Measurements from ENCODE around the gene YPEL5. TPM values are rescaled to one million over a fixed set of nuclear protein-coding genes. Genes with fewer than 3 reads are reported as not detected.

Gene YPEL5
- total RNA-seq, 6 donors from 2014 or later, result 51.9 to 107 (median 85.8) TPM

GRCh38 chr2:30203156-30203555 is 56.3 kb downstream of the YPEL5 start:
- TF ChIP-seq POLR2A (IDR thresholded peaks at IDR 0.05), result no peak
- no peak for TF ChIP-seq POLR2AphosphoS5 (IDR thresholded peaks at IDR 0.05)
- DNase-seq (no peak), ATAC-seq (ENCODE audit: low FRiP score in 2 of 2) (no peak)
- Histone ChIP-seq H3K36me3 (no peaks in the 10 kb centered on the region), H3K27ac (peak overlapping the region in 3 of 4 donors; percentile 1 to 51 (median 28)), H3K27me3 (no peaks in the 10 kb centered on the region), H3K9me3 (no peaks in the 10 kb centered on the region), H3K4me3 (no peak overlapping the region), H3K4me1 (peaks cover 2 to 37% (median 17%) of the 10 kb centered on the region in 4 donors)
- 57 to 70% methylated on average over 7 of the region's 7 CpGs for WGBS, 2 donors

- H3K27me3 ChIP-seq, result no peaks in the 10 kb centered on the region
- ATAC-seq (ENCODE audit: low FRiP score in 2 of 2) (no peak), DNase-seq (peak in 1 of 2 donors; percentile 75)
- WGBS, 2 donors, result 70 to 79% methylated on average over 4 of the region's 4 CpGs
- H3K36me3 ChIP-seq, result no peaks in the 10 kb centered on the region
- H3K4me1 ChIP-seq, result peaks cover 7 to 42% (median 21%) of the 10 kb centered on the region in 4 donors
- H3K4me3 ChIP-seq, result no peak overlapping the region
- TF ChIP-seq, protein P1, sequence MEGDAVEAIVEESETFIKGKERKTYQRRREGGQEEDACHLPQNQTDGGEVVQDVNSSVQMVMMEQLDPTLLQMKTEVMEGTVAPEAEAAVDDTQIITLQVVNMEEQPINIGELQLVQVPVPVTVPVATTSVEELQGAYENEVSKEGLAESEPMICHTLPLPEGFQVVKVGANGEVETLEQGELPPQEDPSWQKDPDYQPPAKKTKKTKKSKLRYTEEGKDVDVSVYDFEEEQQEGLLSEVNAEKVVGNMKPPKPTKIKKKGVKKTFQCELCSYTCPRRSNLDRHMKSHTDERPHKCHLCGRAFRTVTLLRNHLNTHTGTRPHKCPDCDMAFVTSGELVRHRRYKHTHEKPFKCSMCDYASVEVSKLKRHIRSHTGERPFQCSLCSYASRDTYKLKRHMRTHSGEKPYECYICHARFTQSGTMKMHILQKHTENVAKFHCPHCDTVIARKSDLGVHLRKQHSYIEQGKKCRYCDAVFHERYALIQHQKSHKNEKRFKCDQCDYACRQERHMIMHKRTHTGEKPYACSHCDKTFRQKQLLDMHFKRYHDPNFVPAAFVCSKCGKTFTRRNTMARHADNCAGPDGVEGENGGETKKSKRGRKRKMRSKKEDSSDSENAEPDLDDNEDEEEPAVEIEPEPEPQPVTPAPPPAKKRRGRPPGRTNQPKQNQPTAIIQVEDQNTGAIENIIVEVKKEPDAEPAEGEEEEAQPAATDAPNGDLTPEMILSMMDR (IDR thresholded peaks at IDR 0.05), result no peak
- TF ChIP-seq POLR2AphosphoS5 (IDR thresholded peaks at IDR 0.05) (no peak), POLR2A (IDR thresholded peaks at IDR 0.05) (no peak), EP300 (IDR thresholded peaks at IDR 0.05) (no peak)
- H3K27ac ChIP-seq, result no peak overlapping the region
- H3K9me3 ChIP-seq, result no peaks in the 10 kb centered on the region
Measured at GRCh38 chr2:30204281-30204680, 57.5 kb downstream of the YPEL5 start.

DNA sequence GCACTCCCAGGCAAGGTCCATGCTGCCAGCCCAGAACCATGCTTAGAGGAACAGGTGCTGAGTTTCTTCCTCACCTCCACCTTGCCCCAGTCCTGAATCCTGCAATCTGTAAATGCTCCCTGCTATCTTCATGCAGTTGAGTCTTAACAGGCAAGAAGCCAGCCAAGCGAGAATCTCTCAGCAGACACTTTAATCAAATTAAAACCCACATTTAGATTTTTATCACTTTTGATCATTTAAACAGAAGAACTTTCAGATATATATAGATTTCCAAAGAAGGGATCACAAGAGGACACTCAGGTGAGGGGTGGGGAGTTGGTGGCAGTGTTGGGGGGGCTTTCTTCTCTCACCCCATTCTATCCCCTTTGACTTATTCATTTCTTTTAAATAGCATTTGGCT is 58.6 kb downstream of the YPEL5 start:
- TF ChIP-seq, protein P1 (IDR thresholded peaks at IDR 0.05), result no peak
- no peak for TF ChIP-seq POLR2A (IDR thresholded peaks at IDR 0.05)
- no peak for TF ChIP-seq POLR2AphosphoS5 (IDR thresholded peaks at IDR 0.05)
- TF ChIP-seq EP300 (IDR thresholded peaks at IDR 0.05), result no peak
- Histone ChIP-seq H3K27me3 (no peaks in the 10 kb centered on the region), H3K36me3 (no peaks in the 10 kb centered on the region), H3K4me3 (no peak overlapping the region), H3K9me3 (no peaks in the 10 kb centered on the region), H3K4me1 (peaks cover 7 to 42% (median 21%) of the 10 kb centered on the region in 4 donors), H3K27ac (no peak overlapping the region)
- 81 to 88% methylated on average over 1 of the region's 1 CpG for WGBS, 2 donors
- DNase-seq, result no peak
- no peak for ATAC-seq (ENCODE audit: low FRiP score in 2 of 2)

DNA sequence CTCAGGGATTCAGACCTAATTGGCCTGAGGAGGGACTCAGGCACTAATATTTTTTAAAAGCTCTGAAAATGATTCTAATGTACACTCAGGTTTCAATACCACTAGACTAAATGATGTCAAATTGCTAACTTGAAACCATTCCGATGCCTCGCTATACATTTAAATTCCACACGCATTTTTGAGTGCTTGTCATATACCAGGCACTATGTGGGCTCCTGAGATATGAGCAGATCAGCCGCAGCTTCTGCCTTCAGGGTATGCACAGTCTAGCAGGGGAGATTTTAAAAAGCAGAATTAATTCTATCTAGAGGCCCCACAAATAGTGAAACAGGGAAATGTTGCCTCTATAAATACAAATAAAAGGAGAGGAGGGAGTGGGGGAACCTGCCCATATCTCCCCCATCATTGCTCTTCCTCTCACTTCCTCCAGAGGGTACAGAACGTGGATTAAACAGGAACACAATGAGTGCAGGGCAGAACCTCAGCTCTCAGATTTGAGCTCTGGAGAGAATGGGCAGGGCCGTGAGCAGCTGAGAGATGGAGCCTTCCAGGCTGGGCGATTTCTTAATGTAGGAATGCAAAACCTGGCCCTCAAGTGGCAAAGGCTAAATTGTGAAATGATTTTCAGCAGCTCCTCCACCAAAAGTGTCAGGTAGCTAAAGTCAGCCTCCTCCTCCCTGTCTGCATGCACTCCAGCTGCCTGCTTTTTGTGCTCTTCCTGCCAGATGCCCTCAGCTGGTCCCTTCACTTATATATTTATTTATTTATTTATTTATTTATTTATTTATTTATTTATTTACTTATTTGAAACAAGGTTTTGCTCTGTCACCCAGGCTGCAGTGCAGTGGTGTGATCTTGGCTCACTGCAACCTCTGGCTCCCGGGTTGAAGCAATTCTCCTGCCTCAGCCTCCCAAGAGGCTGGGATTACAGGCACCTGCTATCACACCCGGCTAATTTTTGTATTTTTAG is 59.9 kb downstream of the YPEL5 start:
- peaks cover 7 to 41% (median 21%) of the 10 kb centered on the region in 4 donors for H3K4me1 ChIP-seq
- ATAC-seq (ENCODE audit: low FRiP score in 2 of 2) (peak in 1 of 2 donors; percentile 6), DNase-seq (peak in 1 of 2 donors; percentile 54)
- no peaks in the 10 kb centered on the region for H3K9me3 ChIP-seq
- H3K4me3 ChIP-seq, result no peak overlapping the region
- no peak for TF ChIP-seq EP300 (IDR thresholded peaks at IDR 0.05)
- TF ChIP-seq, protein P1 (IDR thresholded peaks at IDR 0.05), result peak in 1 of 6 experiments; percentile 9
- H3K27ac ChIP-seq, result peak overlapping the region in 2 of 4 donors; percentile 17 to 35
- H3K27me3 ChIP-seq, result no peaks in the 10 kb centered on the region
- H3K36me3 ChIP-seq, result no peaks in the 10 kb centered on the region
- 68 to 70% methylated on average over 9 of the region's 9 CpGs for WGBS, 2 donors

DNA sequence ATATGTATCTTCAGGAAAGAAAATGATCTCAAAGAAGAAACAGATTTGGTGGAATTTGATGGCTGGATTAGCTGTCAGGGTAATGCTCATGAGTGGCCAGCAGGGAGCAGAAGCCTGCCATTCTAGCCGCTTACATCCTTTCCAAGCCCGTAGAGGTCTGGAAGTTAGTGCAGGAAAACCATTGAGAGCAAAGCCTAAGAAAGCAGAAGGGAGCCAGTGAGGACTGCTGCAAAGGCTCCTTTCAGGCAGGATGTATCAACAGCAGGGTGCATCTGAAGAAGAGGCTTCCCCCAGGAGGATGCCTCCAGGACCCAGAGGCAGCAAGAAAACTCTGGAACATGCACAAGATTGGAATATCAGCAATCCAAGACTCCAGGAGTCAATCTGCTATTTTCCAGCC is 61.6 kb downstream of the YPEL5 start:
- DNase-seq (peak in 1 of 2 donors; percentile 58), ATAC-seq (ENCODE audit: low FRiP score in 2 of 2) (peak; percentile 82 to 92)
- TF ChIP-seq EP300 (IDR thresholded peaks at IDR 0.05) (no peak), POLR2AphosphoS5 (IDR thresholded peaks at IDR 0.05) (no peak), POLR2A (IDR thresholded peaks at IDR 0.05) (no peak)
- TF ChIP-seq, protein P1 (IDR thresholded peaks at IDR 0.05), result peak; percentile 78 to 86 (median 82)
- Histone ChIP-seq H3K27ac (no peak overlapping the region), H3K4me3 (no peak overlapping the region), H3K27me3 (no peaks in the 10 kb centered on the region), H3K36me3 (no peaks in the 10 kb centered on the region), H3K9me3 (no peaks in the 10 kb centered on the region), H3K4me1 (peaks cover 5 to 27% (median 14%) of the 10 kb centered on the region in 4 donors)
- 0% methylated on average over 2 of the region's 2 CpGs for WGBS, 2 donors

All from upper lobe of left lung (tissue), 6 donors.